GM12892 (cell line): ENCODE measurements around the gene RAPGEFL1.
A peak's percentile ranks its signal among the peaks of the same experiment; 100 is the strongest.
"Not testable (repeated sequence)": the region's sequence is repeated elsewhere in the genome, so short reads cannot be mapped to it uniquely, and the experiment has no call there.

ENCODE experiments used
- DNase-seq: peaks from one replicate; pipeline ENCODE4 v3.0.0; 2011; ENCODE audit not compliant: insufficient read length
- FAIRE-seq: peaks from 2 replicates; lab custom pipeline; 2011; peaks lifted over from hg19 to GRCh38; lab: Jason Lieb, UNC
- POLR2A ChIP-seq: IDR thresholded peaks from 2 replicates; pipeline ENCODE4 v1.6.1; 2011; ENCODE audit warnings: low read depth, low read length, control low read depth
- POLR2AphosphoS5 ChIP-seq: IDR thresholded peaks from 2 replicates; pipeline ENCODE4 v1.6.1; 2011; ENCODE audit warnings: low read depth, low read length, control low read depth
- TAF1 ChIP-seq: IDR thresholded peaks from 2 replicates; pipeline ENCODE4 v1.6.1; 2011; ENCODE audit warnings: low read depth, mild to moderate bottlenecking, control low read depth, low read length, borderline replicate concordance

Gene RAPGEFL1

DNA sequence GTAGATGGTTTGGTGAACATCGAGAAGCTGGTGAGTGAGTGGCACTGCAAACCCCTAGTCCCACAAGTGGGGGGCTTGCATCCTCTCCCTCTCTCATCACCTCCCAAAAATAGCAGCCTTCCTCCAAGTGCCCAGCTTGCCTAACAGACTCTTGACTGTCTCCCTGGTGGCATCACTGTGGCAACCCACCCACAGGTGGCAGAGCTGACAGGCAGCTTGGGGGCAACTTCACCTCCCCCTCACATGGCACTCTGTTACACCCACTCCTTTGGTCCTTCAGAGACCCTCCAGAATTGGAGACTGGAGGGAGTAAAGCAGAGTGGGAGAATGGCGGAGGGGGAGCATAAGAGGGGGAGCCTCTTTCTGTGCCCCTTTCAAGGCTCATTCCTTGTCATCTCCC lies 15.7 kb downstream of the RAPGEFL1 start:
- FAIRE-seq: no peak
- no peak for DNase-seq
- TF ChIP-seq TAF1: no peak
- TF ChIP-seq POLR2AphosphoS5: no peak
- TF ChIP-seq POLR2A: no peak

DNA sequence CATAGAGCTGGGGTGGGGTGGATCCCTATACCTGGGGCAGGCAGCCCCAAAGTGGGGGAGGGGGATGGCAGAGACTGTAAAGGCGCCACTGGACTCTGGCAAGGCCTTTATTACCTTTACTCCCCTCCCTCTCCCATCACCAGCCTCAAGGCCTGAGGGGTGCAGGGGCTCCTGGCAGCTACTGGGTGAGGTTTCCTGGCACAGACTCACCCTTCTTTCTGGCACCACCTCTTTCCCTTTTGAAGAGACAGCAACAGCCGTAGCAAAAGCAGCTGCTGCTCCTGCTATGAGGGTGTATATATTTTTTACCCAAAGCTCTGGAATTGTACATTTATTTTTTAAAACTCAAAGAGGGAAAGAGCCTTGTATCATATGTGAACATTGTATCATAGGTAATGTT lies 17.6 kb downstream of the RAPGEFL1 start:
- DNase-seq (no peak), FAIRE-seq (peak; percentile 38)
- no peak for TF ChIP-seq TAF1
- no peak for TF ChIP-seq POLR2A
- no peak for TF ChIP-seq POLR2AphosphoS5

DNA sequence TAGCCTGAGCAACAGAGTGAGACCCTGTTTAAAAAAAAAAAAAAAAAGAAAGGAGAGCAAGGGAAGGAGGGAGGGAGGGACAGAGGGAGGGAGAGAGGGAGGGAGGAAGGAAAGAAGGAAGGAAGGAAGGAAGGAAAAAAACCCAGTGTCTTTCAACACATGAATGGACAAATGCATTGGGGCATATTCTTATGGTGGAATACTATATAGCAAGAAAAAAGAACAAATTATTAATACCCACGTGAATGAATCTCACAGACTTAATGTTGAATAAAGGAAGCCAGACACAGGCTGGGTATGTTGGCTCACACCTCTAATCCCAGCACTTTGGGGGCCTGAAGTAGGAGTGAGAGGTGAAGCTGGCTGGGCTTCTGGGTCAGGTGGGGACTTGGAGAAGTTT lies 20.3 kb downstream of the RAPGEFL1 start:
- no peak for FAIRE-seq
- DNase-seq: no peak
- no peak for TF ChIP-seq TAF1
- no peak for TF ChIP-seq POLR2A
- no peak for TF ChIP-seq POLR2AphosphoS5

DNA sequence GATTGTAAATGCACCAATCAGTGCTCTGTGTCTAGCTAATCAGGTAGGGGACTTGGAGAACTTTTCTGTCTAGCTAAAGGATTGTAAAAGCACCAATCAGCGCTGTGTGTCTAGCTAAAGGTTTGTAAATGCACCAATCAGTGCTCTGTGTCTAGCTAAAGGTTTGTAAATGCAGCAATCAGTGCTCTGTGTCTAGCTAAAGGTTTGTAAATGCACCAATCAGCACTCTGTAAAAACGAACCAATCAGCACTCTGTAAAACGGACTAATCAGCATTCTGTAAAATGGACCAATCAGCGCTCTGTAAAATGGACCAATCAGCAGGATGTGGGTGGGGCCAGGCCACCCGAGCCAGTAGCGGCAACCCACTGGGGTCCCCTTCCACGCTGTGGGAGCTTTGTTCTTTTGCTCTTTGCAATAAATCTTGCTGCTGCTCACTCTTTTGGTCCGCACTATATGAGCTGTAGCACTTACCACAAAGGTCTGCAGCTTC lies 20.7 kb downstream of the RAPGEFL1 start:
- DNase-seq, FAIRE-seq: not testable (repeated sequence)

DNA sequence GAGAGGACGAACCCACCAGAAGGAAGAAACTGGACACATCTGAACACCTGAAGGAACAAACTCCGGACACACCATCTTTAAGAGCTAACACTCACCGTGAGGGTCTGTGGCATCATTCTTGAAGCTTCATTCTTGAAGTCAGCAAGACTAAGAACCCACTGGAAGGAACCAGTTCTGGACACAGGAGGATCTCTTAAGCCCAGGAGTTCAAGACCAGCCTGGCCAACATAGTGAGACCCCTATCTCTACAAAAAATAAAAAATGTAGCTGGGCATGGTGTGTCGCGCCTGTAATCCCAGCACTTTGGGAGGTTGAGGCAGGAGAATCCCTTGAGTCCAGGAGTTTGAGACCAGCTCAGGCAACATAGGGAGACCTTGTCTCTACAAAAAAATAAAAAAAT lies 21.3 kb downstream of the RAPGEFL1 start:
- FAIRE-seq (no peak), DNase-seq (no peak)
- TF ChIP-seq POLR2AphosphoS5 (no peak), POLR2A (no peak), TAF1 (no peak)

DNA sequence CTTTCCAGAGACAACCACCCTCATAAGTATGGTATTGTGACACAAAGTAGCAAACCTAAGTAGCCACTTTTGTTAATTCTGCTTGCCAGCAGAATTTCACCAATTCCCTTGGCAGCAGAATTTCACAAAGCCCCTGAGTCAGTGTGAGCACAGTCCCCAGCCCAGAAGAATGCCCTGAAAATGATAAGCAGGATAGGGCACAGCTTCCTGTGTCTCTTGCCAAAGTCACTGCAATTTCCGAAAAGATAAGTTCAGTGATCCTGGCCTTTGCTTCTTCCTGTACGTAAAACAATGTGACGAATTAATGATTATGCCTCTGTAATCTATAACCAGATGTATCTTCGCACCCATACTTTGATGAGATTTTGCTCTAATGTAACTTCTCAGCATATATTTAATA lies 25.9 kb downstream of the RAPGEFL1 start:
- DNase-seq: no peak
- no peak for FAIRE-seq
- TF ChIP-seq TAF1: no peak
- no peak for TF ChIP-seq POLR2A
- TF ChIP-seq POLR2AphosphoS5: no peak

DNA sequence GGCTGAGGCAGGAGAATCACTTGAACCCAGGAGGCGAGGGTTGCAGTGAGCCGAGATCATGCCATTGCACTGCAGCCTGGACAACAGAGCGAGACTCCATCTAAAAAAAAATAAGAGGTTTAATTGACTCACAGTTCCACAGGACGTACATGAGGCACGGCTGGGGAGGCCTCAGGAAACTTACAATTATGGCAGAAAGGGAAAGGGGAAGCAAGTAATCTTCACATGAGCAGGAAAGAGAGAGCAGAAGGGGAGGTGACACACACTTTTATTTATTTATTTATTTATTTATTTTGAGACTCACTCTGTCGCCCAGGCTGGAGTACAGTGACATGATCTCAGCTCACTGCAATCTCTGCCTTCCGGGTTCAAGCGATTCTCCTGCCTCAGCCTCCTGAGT lies 28.9 kb downstream of the RAPGEFL1 start:
- FAIRE-seq: not testable (repeated sequence)

DNA sequence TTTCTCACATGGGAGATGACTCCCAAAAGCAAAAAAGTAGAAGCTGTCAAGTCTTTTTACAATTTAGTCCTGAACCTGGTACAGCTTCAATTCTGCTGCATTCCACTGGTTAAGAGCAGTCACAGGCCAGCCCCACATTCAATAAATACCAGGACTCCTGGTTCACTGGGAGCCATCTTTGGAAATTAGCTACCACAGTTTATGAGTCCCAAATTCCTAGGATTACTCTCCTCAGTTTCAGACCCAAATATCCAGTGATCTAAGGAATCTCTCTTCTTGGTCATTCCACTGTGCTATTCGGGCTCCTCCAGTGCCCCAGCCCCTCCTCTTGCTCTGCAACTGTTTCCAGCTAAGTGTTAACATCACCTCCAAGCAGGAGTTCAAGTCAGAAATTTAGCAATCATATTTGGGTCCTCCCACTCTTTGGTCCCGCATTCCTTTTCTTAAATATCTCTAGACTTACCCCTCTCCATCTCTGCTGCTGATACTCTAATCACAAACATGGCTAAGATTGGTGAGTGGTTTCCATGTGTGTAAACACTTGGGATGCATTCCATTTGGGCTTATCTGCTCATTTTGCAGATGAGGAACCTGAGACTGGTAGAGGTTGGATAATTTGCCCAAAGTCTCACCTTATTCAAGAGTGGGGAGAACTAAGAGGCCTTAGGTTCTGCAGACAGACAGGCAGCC lies 32.3 kb downstream of the RAPGEFL1 start:
- TF ChIP-seq POLR2A (no peak), TAF1 (no peak), POLR2AphosphoS5 (no peak)
- FAIRE-seq: no peak
- no peak for DNase-seq

More for the DNA sequence above, 28.9 kb downstream of the RAPGEFL1 start:
- not testable (repeated sequence) for DNase-seq

DNA sequence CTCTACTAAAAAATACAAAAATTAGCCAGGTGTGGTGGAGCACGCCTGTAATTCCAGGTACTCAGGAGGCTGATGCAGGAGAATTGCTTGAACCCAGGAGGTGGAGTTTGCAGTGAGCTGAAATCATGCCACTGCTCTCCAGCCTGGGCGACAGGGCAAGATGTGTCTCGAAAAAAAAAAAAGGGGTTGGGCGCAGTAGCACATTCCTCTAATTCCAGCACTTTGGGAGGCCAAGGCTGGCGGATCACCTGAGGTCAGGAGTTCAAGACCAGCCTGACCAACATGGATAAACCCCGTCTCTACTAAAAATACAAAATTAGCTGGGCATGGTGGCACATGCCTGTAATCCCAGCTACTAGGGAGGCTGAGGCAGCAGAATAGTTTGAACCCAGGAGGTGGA lies 36.6 kb downstream of the RAPGEFL1 start:
- DNase-seq, FAIRE-seq: not testable (repeated sequence)

DNA sequence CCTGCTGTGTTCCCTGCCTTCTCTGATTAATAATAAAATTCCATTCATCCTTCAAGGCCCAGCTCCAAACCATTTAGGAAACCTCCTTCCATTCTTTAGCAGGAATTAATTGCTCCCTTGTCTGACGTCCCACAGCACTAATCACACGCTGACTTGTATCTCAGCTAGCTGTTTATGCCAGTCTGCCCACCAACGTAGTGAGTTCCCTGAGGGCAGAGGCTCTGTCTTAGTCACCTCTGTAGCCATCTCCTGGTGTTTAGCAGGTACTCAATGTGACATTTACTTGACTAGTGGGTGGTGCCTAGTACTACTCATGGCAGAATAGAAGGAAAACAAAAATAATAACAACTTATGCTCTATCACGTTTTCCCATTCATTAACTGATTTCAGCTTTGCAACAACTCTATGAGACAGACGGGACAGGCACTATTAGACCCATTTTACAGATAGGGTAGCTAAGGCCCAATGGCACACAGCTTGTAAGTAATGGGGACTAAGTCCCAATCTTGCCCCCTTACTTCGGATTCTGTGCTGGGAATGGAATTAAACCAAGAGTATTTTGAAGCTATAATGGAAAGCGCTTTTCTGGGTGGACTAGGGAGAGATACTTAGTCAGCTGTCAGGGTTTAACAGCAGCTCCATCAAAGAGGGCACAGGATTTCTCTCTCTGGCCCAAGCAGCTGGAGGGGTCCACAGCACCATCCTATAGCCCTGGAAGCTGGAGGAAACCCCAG lies 40.9 kb downstream of the RAPGEFL1 start:
- DNase-seq: no peak
- TF ChIP-seq TAF1: no peak
- no peak for TF ChIP-seq POLR2A
- no peak for TF ChIP-seq POLR2AphosphoS5
- no peak for FAIRE-seq

DNA sequence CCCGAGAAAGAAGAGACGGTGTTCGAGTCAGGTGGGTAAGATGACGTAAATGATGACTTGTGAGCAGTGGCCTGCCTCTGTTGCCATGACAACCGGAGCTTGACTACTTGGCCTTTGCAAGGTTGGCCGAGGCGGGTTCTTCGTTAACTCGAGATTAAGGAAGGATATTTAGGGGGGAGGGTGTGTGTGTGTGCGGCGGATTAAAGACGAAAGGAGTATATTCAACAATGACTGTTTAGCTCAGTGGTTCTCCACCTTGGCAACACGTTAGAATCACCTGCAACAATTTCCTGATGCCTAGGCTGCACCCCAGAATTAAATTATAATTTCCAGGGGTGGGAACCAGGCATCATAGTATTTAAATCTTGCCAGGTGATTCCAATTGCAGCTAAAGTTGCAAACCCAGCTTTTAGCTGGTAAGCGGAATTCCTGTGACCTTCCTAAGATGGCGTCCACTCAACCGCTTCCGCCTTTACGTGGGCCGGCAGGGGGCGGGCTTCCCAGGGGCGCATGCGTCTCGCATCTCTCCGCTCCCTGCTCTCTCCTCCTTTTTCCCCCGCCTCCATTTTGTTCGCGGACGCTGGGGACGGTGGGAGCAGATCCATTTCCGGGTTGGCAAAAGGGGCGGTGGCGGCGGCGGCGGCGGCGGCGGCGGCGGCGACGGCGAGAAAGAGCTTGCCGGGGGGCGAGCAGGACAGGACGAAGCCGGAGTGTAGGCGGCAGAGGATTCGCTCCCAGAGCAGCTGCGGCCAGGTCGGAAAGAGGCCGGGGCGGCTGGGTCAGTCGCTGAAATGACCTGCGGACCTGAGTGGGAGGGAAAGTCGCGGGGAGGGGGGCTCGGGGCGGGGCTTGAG lies 41.7 kb downstream of the RAPGEFL1 start, which contains the start of gene WIPF2:
TSS of gene WIPF2 (plus strand) at position 565 of the 854 bp plus-strand sequence. CDS start 37,156 bp downstream, outside the sequence.
- DNase-seq: peak; percentile 86
- peak; percentile 92 for FAIRE-seq

More for the DNA sequence above, 41.7 kb downstream of the RAPGEFL1 start, which contains the start of gene WIPF2:
- TF ChIP-seq POLR2A (peak; percentile 30; the same call in 1 of the 2 replicates), TAF1 (no peak), POLR2AphosphoS5 (peak; percentile 60; the same call in 1 of the 2 replicates)
